HG03280 (cell line): ENCODE measurements around the gene NES.

ENCODE experiments used
- ATAC-seq: cut with Tn5 transposase; IDR thresholded peaks from one replicate; pipeline ENCODE4 v1.9.1; 2021; ENCODE audit warnings: mild to moderate bottlenecking, moderate library complexity; ENCODE audit not compliant: unreplicated experiment

NES gene

DNA sequence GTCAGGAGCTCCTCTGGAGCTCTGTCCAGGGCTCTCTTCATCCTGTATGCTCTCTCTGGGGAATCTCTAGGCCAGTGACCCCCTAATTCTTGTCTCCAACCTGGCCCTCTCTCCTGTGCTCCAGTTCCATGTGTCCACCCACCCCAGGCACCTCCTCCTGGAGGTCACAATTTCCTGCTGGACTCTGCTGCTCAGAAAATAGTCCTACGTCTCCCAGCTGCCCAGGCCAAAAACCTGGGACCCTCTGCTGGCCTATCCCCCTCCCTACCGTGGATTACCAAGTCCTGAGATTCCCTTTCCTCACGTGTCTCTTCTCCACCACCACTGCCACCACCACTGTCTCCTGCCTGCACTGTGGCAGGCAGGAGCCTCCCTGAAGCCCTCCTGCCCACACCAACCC is 11.7 kb downstream of the NES start:
- ATAC-seq, result no peak

DNA sequence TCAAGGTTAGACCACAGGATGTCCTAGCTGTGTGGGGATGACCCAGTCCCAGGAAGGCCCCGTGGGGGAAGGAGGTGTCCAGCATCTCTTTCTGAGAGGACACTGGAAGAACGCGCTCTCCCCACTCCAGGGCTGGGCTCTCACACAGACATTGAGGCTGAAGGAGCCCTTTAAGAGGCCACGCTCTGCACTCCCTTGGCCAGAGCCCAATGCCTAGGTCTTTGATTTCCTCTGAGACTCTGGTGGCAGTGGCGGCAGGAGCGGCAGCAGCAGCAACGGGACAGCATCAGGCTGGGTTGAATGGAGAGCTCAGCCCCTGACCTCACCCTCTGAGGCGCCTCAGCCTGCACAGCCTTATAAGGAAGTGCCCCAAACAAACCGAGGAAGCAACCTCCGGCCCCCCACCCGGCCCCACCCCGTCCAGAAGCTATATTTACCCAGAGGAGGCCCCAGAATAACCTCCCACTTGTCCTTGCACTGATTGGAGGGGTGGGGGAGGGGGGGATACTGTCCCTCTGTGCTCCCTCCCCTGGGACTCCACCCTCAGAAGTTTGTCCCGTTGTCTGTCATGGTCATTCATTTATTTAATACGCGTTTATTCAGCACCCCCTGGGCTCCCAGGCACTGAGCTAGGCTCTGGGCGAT is 12.3 kb downstream of the NES start:
- no peak for ATAC-seq

- ATAC-seq, result no peak
These were observed 13.0 kb downstream of the NES start for GRCh38 chr1:156664046-156664766.

- no peak for ATAC-seq
These were observed 14.0 kb downstream of the NES start for GRCh38 chr1:156663178-156663577.

DNA sequence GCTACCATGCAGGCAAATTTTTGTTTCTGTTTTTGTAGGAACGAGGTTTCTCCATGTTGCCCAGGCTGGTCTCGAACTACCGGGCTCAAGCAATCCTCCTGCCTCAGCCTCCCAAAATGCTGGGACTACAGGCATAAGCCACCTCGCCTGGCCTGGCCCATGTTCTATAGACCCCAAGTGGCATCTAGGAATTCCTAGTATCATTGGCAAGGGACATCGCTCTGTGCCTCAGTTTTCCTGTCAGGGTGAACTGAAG is 14.5 kb downstream of the NES start:
- ATAC-seq, result no peak

DNA sequence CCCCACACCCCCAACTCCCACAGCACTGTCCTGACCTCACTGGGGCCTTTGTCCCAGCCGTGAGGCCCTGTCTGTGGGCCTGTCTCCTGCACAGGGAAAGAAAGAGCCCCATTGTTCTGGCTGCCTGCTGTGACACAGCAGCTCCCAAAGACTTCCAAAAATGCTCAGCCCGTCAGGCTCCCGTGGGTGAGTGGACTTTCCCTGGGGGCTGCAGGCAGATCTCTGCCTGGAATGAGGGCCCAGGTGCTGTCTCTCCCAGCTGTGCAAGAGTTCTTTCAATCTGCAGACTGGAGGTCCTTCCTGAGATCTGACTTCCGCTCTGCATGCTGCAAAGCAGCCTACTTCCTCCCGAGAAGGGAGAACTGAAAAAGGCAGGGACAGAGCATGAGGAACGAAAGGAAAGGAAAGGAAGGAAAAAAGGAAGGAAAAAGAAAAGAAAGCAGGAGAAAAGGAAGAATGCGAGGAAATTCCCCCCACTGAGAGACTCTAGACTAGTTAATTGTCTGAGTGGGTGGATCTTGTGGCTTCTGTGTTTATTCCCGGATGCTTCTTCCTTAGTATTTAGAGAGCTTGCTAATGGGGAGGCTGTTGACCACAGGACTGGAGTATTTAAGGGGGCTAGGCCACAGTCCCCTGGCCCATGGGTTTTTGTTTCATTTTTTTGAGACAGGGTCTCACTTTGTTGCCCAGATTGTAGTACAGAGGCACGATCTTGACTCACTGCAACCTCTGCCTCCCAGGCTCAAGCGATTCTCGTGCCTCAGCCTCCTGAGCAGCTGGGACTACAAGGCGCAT is 15.0 kb downstream of the NES start:
- ATAC-seq, result no peak

DNA sequence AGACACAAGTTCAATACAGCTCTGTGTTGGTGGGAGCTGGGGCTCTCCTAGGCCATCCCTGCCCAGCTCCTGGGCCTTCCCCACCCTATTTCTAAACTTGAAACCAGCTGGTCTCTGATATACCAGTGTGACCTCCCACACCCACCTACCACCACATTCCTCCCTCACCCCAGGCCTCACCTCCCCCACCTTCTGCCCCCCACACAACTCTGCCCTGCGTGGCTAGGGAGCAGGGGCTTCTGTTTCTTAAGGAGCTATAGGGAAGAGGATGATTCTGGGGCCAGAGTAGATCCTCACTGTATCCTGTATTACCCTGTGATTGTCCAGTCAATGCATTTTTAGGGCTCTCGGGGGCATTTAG is 16.5 kb downstream of the NES start:
- peak; percentile 4 for ATAC-seq

- ATAC-seq, result peak; percentile 74
These were observed 17.0 kb downstream of the NES start for GRCh38 chr1:156659988-156660751.

- peak; percentile 6 for ATAC-seq
These were observed 17.6 kb downstream of the NES start for GRCh38 chr1:156659661-156659987.

- ATAC-seq, result no peak
These were observed 18.1 kb downstream of the NES start for GRCh38 chr1:156658945-156659574.

DNA sequence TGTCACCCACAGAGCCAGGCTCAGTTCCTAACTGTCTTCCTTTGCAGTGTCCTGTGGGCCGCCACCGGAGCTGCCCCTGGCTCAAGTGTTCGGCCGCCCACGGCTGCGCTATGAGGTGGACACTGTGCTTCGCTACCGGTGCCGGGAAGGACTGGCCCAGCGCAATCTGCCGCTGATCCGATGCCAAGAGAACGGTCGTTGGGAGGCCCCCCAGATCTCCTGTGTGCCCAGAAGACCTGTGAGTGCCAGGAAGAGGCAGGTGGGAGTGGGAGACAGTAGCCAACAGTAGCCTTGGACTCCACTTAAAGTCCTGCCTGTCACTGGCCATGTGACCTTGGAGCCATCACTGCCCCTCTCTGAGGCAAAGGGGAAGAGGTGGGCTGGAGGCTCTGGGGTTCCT is 18.7 kb downstream of the NES start:
- ATAC-seq, result no peak

- ATAC-seq, result no peak
These were observed 19.4 kb downstream of the NES start for GRCh38 chr1:156657741-156658319.

- ATAC-seq, result no peak
These were observed 20.1 kb downstream of the NES start for GRCh38 chr1:156656806-156657740.

- no peak for ATAC-seq
These were observed 21.2 kb downstream of the NES start for GRCh38 chr1:156655904-156656516.

GRCh38 chr1:156655151-156655903 is 21.9 kb downstream of the NES start:
- ATAC-seq, result no peak

GRCh38 chr1:156654700-156655099 is 22.5 kb downstream of the NES start:
- no peak for ATAC-seq

DNA sequence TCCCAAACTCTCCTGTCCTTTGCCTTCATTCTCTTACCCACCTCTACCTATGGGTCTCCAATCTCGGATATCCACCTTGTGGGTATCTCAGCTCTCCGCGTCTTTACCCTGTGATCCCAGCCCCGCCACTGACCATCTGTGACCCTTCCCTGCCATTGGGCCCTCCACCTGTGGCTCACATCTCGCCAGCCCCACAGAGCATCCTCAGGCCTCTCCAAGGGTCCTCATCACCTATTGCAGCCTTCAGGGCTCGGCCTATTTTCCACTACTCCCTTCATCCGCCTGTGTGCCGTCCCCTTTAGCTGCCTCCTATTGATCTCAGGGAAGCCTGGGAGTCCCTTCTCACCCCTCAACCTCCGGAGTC is 24.2 kb downstream of the NES start:
- ATAC-seq, result no peak

GRCh38 chr1:156652131-156652991 is 24.8 kb downstream of the NES start:
- no peak for ATAC-seq
